ENCODE measurements around the gene SLC7A14. TPM values are rescaled to one million over a fixed set of nuclear protein-coding genes. Genes with fewer than 3 reads are reported as not detected.

Gene SLC7A14
- total and polyA plus RNA-seq, 2 of the 13 experiments (the other 11 are each of a cell fraction or from before 2014, with no cell fraction given), result not detected

- POLR2A ChIA-PET, result no interaction called here
Measured at GRCh38 chr3:170555329-170555728, 30.5 kb downstream of the SLC7A14 start.

More at GRCh38 chr3:170555329-170555728, 30.5 kb downstream of the SLC7A14 start:
- Histone ChIP-seq H3K9me3 (ENCODE audit: low read length) (no peaks in the 10 kb centered on the region), H3K27me3 (ENCODE audit: control insufficient read depth in 1 of 2, insufficient read depth in 2 of 2, low read length in 2 of 2) (no peaks in the 10 kb centered on the region), H4K20me1 (ENCODE audit: insufficient read depth, low read length) (no peaks in the 10 kb centered on the region), H3K4me1 (ENCODE audit: insufficient read depth, low read length) (no peaks in the 10 kb centered on the region), H3K27ac (ENCODE audit: extremely low read length, insufficient read depth, low read length) (no peak overlapping the region), H3K79me2 (ENCODE audit: insufficient read depth, low read length) (no peaks in the 10 kb centered on the region), H2AFZ (ENCODE audit: low read length) (no peak overlapping the region), H3K4me3 (replicated peaks in 1 of 3; ENCODE audit: insufficient read depth in 1 of 3, low read depth in 2 of 3, low read length in 3 of 3) (no peak overlapping the region), H3K4me2 (ENCODE audit: low read depth, low read length) (no peak overlapping the region), H3K9ac (ENCODE audit: insufficient read depth, low read depth, low read length) (no peak overlapping the region), H3K36me3 (replicated peaks in 1 of 2; ENCODE audit: control insufficient read depth in 1 of 2, insufficient read depth in 2 of 2, low read length in 2 of 2) (no peaks in the 10 kb centered on the region)
- no TSS peak for BruUV-seq (replicated peaks)
- ATAC-seq (no peak), DNase-seq (ENCODE audit: low spot score) (no peak), FAIRE-seq (no peak)
- CTCF ChIA-PET (ENCODE audit: low intra/inter-chr PET ratio, low total read pairs), result no interaction called here
- WGBS (ENCODE audit: low lambda C conversion rate), result 47% methylated on average over 1 of the region's 1 CpG
- intact Hi-C loops (cut with micrococcal nuclease; ENCODE audit: unreplicated experiment) (no loop called here), in situ Hi-C loops (cut with HindIII; ENCODE audit: extremely low pct_ligation_motif_present, low pct_unique_long_range_greater_than_20kb) (no loop called here)
- TF ChIP-seq ZFP1 (CRISPR knock-in tag; IDR thresholded peaks at IDR 0.05), result no peak
- no peak for TF ChIP-seq E2F5 (CRISPR knock-in tag; conservative IDR thresholded peaks at IDR 0.05)
- TF ChIP-seq HOXD1 (CRISPR knock-in tag; IDR thresholded peaks at IDR 0.05), result no peak
- no peak for TF ChIP-seq ZBTB25 (CRISPR knock-in tag; IDR thresholded peaks at IDR 0.05)
- TF ChIP-seq KDM2A (CRISPR knock-in tag; IDR thresholded peaks at IDR 0.05; ENCODE audit: borderline replicate concordance, low read depth), result no peak
- no peak for TF ChIP-seq ZNF567 (CRISPR knock-in tag; IDR thresholded peaks at IDR 0.05; ENCODE audit: borderline replicate concordance)
- no peak for TF ChIP-seq SMAD1 (CRISPR knock-in tag; IDR thresholded peaks at IDR 0.05; ENCODE audit: borderline replicate concordance, low read depth)
- no peak for TF ChIP-seq POLR2G (IDR thresholded peaks at IDR 0.05; ENCODE audit: low read depth, low read length)
- no peak for TF ChIP-seq SIX1 (CRISPR knock-in tag; IDR thresholded peaks at IDR 0.05; ENCODE audit: borderline replicate concordance)
- TF ChIP-seq HNF1A (IDR thresholded peaks at IDR 0.05; ENCODE audit: low read depth), result no peak
- TF ChIP-seq HNF1A (CRISPR knock-in tag; IDR thresholded peaks at IDR 0.05; ENCODE audit: borderline replicate concordance), result no peak
- no peak for TF ChIP-seq HES4 (CRISPR knock-in tag; IDR thresholded peaks at IDR 0.05; ENCODE audit: borderline replicate concordance)
